Neural progenitor cell (in vitro differentiated cells): ENCODE measurements around the gene NRM. TPM values are rescaled to one million over a fixed set of nuclear protein-coding genes. Genes with fewer than 3 reads are reported as not detected.
"Not testable (repeated sequence)": the region's sequence is repeated elsewhere in the genome, so short reads cannot be mapped to it uniquely, and the experiment has no call there.

Experiments
- DNase-seq: peaks from one replicate; pipeline ENCODE4 v3.0.0-alpha.2; 2016; ENCODE audit warnings: low spot score
- H2AFZ ChIP-seq: fragments of 200-600 bp; sonication (generic); replicated peaks from 2 replicates; pipeline ENCODE4 v1.6.1; 2016; ENCODE audit warnings: antibody characterized with exemption
- H3F3A ChIP-seq: fragments of 200-600 bp; sonication (generic); 2 replicates; pipeline ENCODE4 v1.6.1; 2016; ENCODE audit warnings: antibody characterized with exemption, low read depth
- H3K27ac ChIP-seq: fragments of 200-600 bp; sonication (generic); 2 replicates; pipeline ENCODE4 v1.5.1; 2016; ENCODE audit warnings: mild to moderate bottlenecking
- H3K27me3 ChIP-seq: fragments of 200-600 bp; sonication (generic); 2 replicates; pipeline ENCODE4 v1.6.1; 2016; ENCODE audit warnings: mild to moderate bottlenecking, moderate library complexity
- H3K36me3 ChIP-seq: fragments of 200-600 bp; sonication (generic); 2 replicates; pipeline ENCODE4 v1.5.1; 2016
- H3K4me1 ChIP-seq: fragments of 200-600 bp; sonication (generic); 2 replicates; pipeline ENCODE4 v1.6.1; 2016; ENCODE audit warnings: mixed run types
- H3K4me2 ChIP-seq: fragments of 200-600 bp; sonication (generic); 2 replicates; pipeline ENCODE4 v1.6.1; 2016
- H3K4me3 ChIP-seq: fragments of 200-600 bp; sonication (generic); 2 replicates; pipeline ENCODE4 v1.5.1; 2016
- H3K79me2 ChIP-seq: fragments of 200-600 bp; sonication (generic); 2 replicates; pipeline ENCODE4 v1.6.1; 2016; ENCODE audit warnings: low read depth
- H3K9ac ChIP-seq: fragments of 200-600 bp; sonication (generic); 2 replicates; pipeline ENCODE4 v1.6.1; 2016
- H3K9me3 ChIP-seq: fragments of 200-600 bp; sonication (generic); 2 replicates; pipeline ENCODE4 v1.5.1; 2016; ENCODE audit warnings: low read depth
- H4K20me1 ChIP-seq: fragments of 200-600 bp; sonication (generic); 2 replicates; pipeline ENCODE4 v1.6.1; 2016; ENCODE audit warnings: low read depth
- H3K27ac Mint-ChIP-seq: 3 replicates; pipeline ENCODE4 v1.8.0; 2021; ENCODE audit warnings: mixed read lengths
- H3K27me3 Mint-ChIP-seq: 2 replicates; pipeline ENCODE4 v1.8.0; 2022; ENCODE audit warnings: low read depth, mild to moderate bottlenecking, inconsistent platforms, moderate library complexity, mixed read lengths; ENCODE audit not compliant: insufficient read depth
- H3K36me3 Mint-ChIP-seq: 3 replicates; pipeline ENCODE4 v1.8.0; 2021; ENCODE audit warnings: mixed read lengths
- H3K4me1 Mint-ChIP-seq: 3 replicates; pipeline ENCODE4 v1.8.0; 2021; ENCODE audit warnings: mixed read lengths
- H3K4me3 Mint-ChIP-seq: 3 replicates; pipeline ENCODE4 v1.8.0; 2021; ENCODE audit warnings: mild to moderate bottlenecking, moderate library complexity, mixed read lengths
- H3K9me3 Mint-ChIP-seq: 3 replicates; pipeline ENCODE4 v1.8.0; 2020; ENCODE audit warnings: mixed read lengths
- CTCF ChIP-seq: fragments of 200-600 bp; sonication (generic); IDR thresholded peaks from 2 replicates; pipeline ENCODE4 v1.5.1; 2017; ENCODE audit warnings: antibody characterized with exemption, mild to moderate bottlenecking
- EZH2 ChIP-seq: fragments of 200-600 bp; sonication (generic); IDR thresholded peaks from 2 replicates; pipeline ENCODE4 v1.6.1; 2017; ENCODE audit warnings: antibody characterized with exemption, mild to moderate bottlenecking, moderate library complexity
- EZH2phosphoT487 ChIP-seq: fragments of 200-600 bp; sonication (generic); IDR thresholded peaks from 2 replicates; pipeline ENCODE4 v1.6.1; 2017; ENCODE audit warnings: antibody characterized with exemption
- total RNA-seq: library from RNA; depleted of rRNA; stranded (reverse); fragments of >200 nt; gene quantifications from 2 replicates; pipeline ENCODE4 v1.2.3, GENCODE V29; 2015; ENCODE audit warnings: low replicate concordance

NRM gene
- total RNA-seq, 1 donor from 2014 or later: 12.4 TPM

DNA sequence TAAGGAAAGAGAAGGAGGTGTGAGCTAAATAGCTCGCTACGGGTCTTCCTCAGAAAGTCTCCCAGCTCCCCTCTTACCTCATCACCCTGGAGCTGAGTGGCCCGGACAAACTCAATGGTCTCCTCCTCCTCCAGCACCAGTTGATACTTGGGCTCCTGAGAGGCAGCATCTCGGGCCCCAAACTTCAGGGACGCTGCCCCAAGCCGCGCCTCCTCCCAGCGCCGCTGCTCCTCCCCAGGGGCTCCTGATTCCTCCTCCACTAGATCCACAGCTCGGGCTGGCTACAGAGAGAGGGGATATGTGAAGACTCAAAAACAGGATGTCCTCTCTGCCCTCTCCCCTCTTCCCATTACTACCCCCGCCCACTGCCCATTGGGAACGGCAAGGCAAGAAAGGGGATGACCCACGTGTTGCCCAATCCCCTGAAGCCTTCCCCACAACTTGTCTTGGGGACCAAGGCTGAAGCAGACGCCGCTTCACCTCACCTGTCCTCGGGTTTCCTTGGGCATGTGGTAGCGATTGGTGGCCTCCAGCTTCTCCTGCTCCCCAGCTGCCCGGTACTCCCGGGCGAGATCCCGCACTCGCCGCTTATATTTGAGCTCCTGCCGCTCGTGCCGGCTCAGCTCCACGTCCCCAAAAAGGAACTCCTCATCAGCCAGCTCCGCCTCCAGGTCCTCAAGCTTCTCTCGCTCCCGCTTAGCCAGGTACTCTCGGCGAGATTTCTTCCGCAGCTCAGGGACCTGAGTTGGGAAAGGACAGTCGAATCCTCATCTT lies 25.6 kb downstream of the NRM start:
- Mint-ChIP-seq H3K4me1 (no peaks in the 10 kb centered on the region), H3K4me3 (no peak overlapping the region), H3K27me3 (peaks cover 6% of the 10 kb centered on the region), H3K36me3 (peaks cover 19% of the 10 kb centered on the region), H3K9me3 (no peaks in the 10 kb centered on the region), H3K27ac (no peak overlapping the region)
- DNase-seq: no peak
- no peak overlapping the region for H2AFZ ChIP-seq
- TF ChIP-seq EZH2phosphoT487 (no peak), CTCF (no peak), EZH2 (no peak)
- no peak overlapping the region for H3K4me3 ChIP-seq
- H3K79me2 ChIP-seq: no peaks in the 10 kb centered on the region
- no peaks in the 10 kb centered on the region for H3K27me3 ChIP-seq
- H3K4me2 ChIP-seq: no peak overlapping the region
- no peaks in the 10 kb centered on the region for H3K36me3 ChIP-seq
- no peaks in the 10 kb centered on the region for H3K4me1 ChIP-seq
- H3K9ac ChIP-seq: no peak overlapping the region
- H3F3A ChIP-seq: no peaks in the 10 kb centered on the region
- no peaks in the 10 kb centered on the region for H3K9me3 ChIP-seq
- H4K20me1 ChIP-seq: no peaks in the 10 kb centered on the region
- H3K27ac ChIP-seq: no peak overlapping the region

DNA sequence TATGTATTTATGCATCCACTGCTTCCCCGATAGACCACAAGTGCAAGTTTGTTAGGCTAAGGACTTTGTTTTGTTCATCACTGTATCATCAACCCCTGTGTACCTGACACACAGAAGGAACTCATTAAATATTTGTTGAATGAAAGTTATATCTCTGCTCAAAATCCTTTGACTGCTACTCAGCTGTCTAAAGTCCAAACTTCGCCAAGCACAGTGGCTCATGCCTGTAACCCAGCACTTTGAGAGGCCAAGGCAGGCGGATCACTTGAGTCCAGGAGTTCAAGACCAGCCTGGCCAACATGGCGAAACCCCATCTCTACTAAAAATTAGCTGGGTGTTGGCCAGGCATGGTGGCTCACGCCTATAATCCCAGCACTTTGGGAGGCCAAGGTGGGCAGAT lies 32.9 kb downstream of the NRM start:
- not testable (repeated sequence) for H2AFZ ChIP-seq, H3K79me2 ChIP-seq, H3K9ac ChIP-seq, H3K27me3 Mint-ChIP-seq, H3K9me3 ChIP-seq, DNase-seq, H3K36me3 ChIP-seq, H3K4me1 ChIP-seq, H3K27ac ChIP-seq, H3K27me3 ChIP-seq, H3K4me3 ChIP-seq, H3K4me3 Mint-ChIP-seq, H3K9me3 Mint-ChIP-seq, H4K20me1 ChIP-seq, H3K27ac Mint-ChIP-seq, H3F3A ChIP-seq, H3K4me2 ChIP-seq, H3K4me1 Mint-ChIP-seq
- H3K36me3 Mint-ChIP-seq: peaks cover 32% of the 10 kb centered on the region

DNA sequence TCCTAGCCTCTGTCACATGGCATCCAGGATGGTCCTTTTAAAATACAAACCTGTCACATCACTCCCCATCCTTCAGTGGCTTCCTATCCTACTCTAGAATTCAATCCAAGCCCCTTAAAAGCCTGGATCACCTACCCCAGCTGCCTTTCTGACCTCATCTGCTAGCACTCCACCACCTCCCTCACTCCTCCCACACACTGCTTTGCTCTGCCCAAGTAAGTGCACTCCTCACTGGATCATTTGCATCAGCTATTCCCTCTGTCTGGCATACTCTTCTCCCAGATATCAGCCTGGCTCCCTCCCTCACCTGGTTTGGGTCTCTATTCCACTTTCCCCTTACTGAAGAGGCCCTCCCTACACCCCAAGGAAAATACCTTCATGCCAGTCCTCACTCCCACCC lies 33.3 kb downstream of the NRM start:
- no peak for TF ChIP-seq CTCF
- TF ChIP-seq EZH2: no peak
- TF ChIP-seq EZH2phosphoT487: no peak

GRCh38 chr6:30656513-30656912 lies 34.3 kb downstream of the NRM start:
- TF ChIP-seq EZH2: no peak
- no peaks in the 10 kb centered on the region for H4K20me1 ChIP-seq
- no peak overlapping the region for H3K9ac ChIP-seq
- no peak overlapping the region for H2AFZ ChIP-seq
- Mint-ChIP-seq H3K27me3 (peaks cover 3% of the 10 kb centered on the region), H3K27ac (no peak overlapping the region), H3K36me3 (peaks cover 30% of the 10 kb centered on the region), H3K9me3 (no peaks in the 10 kb centered on the region), H3K4me1 (no peaks in the 10 kb centered on the region), H3K4me3 (no peak overlapping the region)
- no peak overlapping the region for H3K4me2 ChIP-seq
- H3F3A ChIP-seq: no peaks in the 10 kb centered on the region
- no peak overlapping the region for H3K4me3 ChIP-seq
- no peaks in the 10 kb centered on the region for H3K9me3 ChIP-seq
- H3K4me1 ChIP-seq: no peaks in the 10 kb centered on the region
- no peak overlapping the region for H3K27ac ChIP-seq
- H3K79me2 ChIP-seq: no peaks in the 10 kb centered on the region
- H3K27me3 ChIP-seq: no peaks in the 10 kb centered on the region
- DNase-seq: no peak
- H3K36me3 ChIP-seq: no peaks in the 10 kb centered on the region

More for the DNA sequence above, 33.3 kb downstream of the NRM start:
- Mint-ChIP-seq H3K4me3 (no peak overlapping the region), H3K9me3 (no peaks in the 10 kb centered on the region), H3K36me3 (peaks cover 32% of the 10 kb centered on the region), H3K27ac (no peak overlapping the region), H3K4me1 (no peaks in the 10 kb centered on the region), H3K27me3 (peaks cover 6% of the 10 kb centered on the region)
- H2AFZ ChIP-seq: no peak overlapping the region
- H3F3A ChIP-seq: no peaks in the 10 kb centered on the region
- no peak for DNase-seq
- H3K4me2 ChIP-seq: no peak overlapping the region
- no peaks in the 10 kb centered on the region for H3K4me1 ChIP-seq
- H3K9ac ChIP-seq: no peak overlapping the region
- H3K27ac ChIP-seq: no peak overlapping the region
- H4K20me1 ChIP-seq: no peaks in the 10 kb centered on the region
- no peaks in the 10 kb centered on the region for H3K9me3 ChIP-seq
- no peaks in the 10 kb centered on the region for H3K27me3 ChIP-seq
- H3K36me3 ChIP-seq: no peaks in the 10 kb centered on the region
- no peaks in the 10 kb centered on the region for H3K79me2 ChIP-seq
- H3K4me3 ChIP-seq: no peak overlapping the region
